ENCODE results near the gene SLC9A3.

GRCh38 chr5:526456-527088, 2.3 kb upstream of the SLC9A3 start:
- TF ChIP-seq CTCF (IDR thresholded peaks at IDR 0.05) (no peak), ZFX (IDR thresholded peaks at IDR 0.05; ENCODE audit: borderline replicate concordance) (no peak)

Data from 22Rv1 (cell line).